ENCODE data around the gene NME3.

The NME3 gene

GRCh38 chr16:1768061-1768766, 3.1 kb downstream of the NME3 start:
- FAIRE-seq: no peak

- FAIRE-seq: no peak
Observed at GRCh38 chr16:1767116-1767994, 4.0 kb downstream of the NME3 start.

- no peak for FAIRE-seq
Observed at GRCh38 chr16:1766701-1767100, 4.6 kb downstream of the NME3 start.

- no peak for FAIRE-seq
Observed at GRCh38 chr16:1766231-1766630, 5.1 kb downstream of the NME3 start.

- FAIRE-seq: no peak
Observed at GRCh38 chr16:1765826-1766225, 5.5 kb downstream of the NME3 start.

- FAIRE-seq: no peak
Observed at GRCh38 chr16:1764971-1765370, 6.4 kb downstream of the NME3 start.

- FAIRE-seq: no peak
Observed at GRCh38 chr16:1763521-1764511, 7.5 kb downstream of the NME3 start.

- FAIRE-seq: no peak
Observed at GRCh38 chr16:1762879-1763520, 8.3 kb downstream of the NME3 start.

GRCh38 chr16:1762196-1762878, 9.0 kb downstream of the NME3 start:
- FAIRE-seq: no peak

GRCh38 chr16:1761751-1762150, 9.6 kb downstream of the NME3 start:
- no peak for FAIRE-seq

GRCh38 chr16:1760911-1761310, 10.4 kb downstream of the NME3 start:
- no peak for FAIRE-seq

GRCh38 chr16:1759511-1759910, 11.8 kb downstream of the NME3 start:
- no peak for FAIRE-seq

GRCh38 chr16:1758923-1759322, 12.4 kb downstream of the NME3 start:
- FAIRE-seq: no peak

GRCh38 chr16:1757714-1758461, 13.5 kb downstream of the NME3 start:
- FAIRE-seq: no peak

GRCh38 chr16:1754204-1754603, 17.1 kb downstream of the NME3 start:
- FAIRE-seq: no peak

GRCh38 chr16:1752853-1753252, 18.5 kb downstream of the NME3 start:
- no peak for FAIRE-seq

- no peak for FAIRE-seq
Observed at GRCh38 chr16:1751946-1752345, 19.4 kb downstream of the NME3 start.

- no peak for FAIRE-seq
Observed at GRCh38 chr16:1749152-1750117, 21.9 kb downstream of the NME3 start.

- FAIRE-seq: no peak
Observed at GRCh38 chr16:1747934-1748333, 23.4 kb downstream of the NME3 start.

GRCh38 chr16:1746693-1747195, 24.6 kb downstream of the NME3 start:
- FAIRE-seq: no peak
